HEK293 (cell line): ENCODE results near the gene TMCC2.

Experiments used
- ELK4 ChIP-seq: IDR thresholded peaks from 2 replicates; pipeline ENCODE4 v1.6.1; 2011; ENCODE audit warnings: mild to moderate bottlenecking, low read depth, low read length, borderline replicate concordance
- GFI1B ChIP-seq: fragments of 450-650 bp; formaldehyde crosslinking; IDR thresholded peaks from 2 replicates; pipeline ENCODE4 v1.5.1; 2016; ENCODE audit warnings: missing biosample characterization, missing genetic modification characterization
- GLI2 ChIP-seq: fragments of 450-650 bp; formaldehyde crosslinking; IDR thresholded peaks from 2 replicates; pipeline ENCODE4; 2017; ENCODE audit warnings: missing biosample characterization, missing genetic modification characterization, low read depth, borderline replicate concordance
- GLI4 ChIP-seq: fragments of 450-650 bp; formaldehyde crosslinking; IDR thresholded peaks from 2 replicates; pipeline ENCODE4 v1.5.1; 2016; ENCODE audit warnings: missing biosample characterization, missing genetic modification characterization
- KLF16 ChIP-seq: fragments of 450-650 bp; formaldehyde crosslinking; IDR thresholded peaks from 2 replicates; pipeline ENCODE4 v1.5.1; 2017; ENCODE audit warnings: missing biosample characterization, missing genetic modification characterization
- PRDM10 ChIP-seq: fragments of 450-650 bp; formaldehyde crosslinking; IDR thresholded peaks from 2 replicates; pipeline ENCODE4 v1.5.1; 2016; ENCODE audit warnings: missing biosample characterization, missing genetic modification characterization
- SP3 ChIP-seq: fragments of 450-650 bp; formaldehyde crosslinking; IDR thresholded peaks from 2 replicates; pipeline ENCODE4 v1.5.1; 2016; ENCODE audit warnings: missing biosample characterization, missing genetic modification characterization
- TCF7L2 ChIP-seq: IDR thresholded peaks from 2 replicates; pipeline ENCODE4 v1.6.1; 2011; ENCODE audit warnings: low read depth, mild to moderate bottlenecking, inconsistent platforms, low read length, moderate library complexity, borderline replicate concordance
- TSHZ1 ChIP-seq: fragments of 450-650 bp; formaldehyde crosslinking; IDR thresholded peaks from 2 replicates; pipeline ENCODE4 v1.5.1; 2016; ENCODE audit warnings: missing biosample characterization, missing genetic modification characterization, borderline replicate concordance
- ZBTB20 ChIP-seq: fragments of 450-650 bp; formaldehyde crosslinking; IDR thresholded peaks from 2 replicates; pipeline ENCODE4 v1.5.1; 2016; ENCODE audit warnings: missing biosample characterization, missing genetic modification characterization
- ZBTB44 ChIP-seq: fragments of 450-650 bp; IDR thresholded peaks from 2 replicates; pipeline ENCODE4 v1.5.1; 2018; ENCODE audit warnings: missing biosample characterization, mild to moderate bottlenecking, missing genetic modification characterization
- ZEB2 ChIP-seq: fragments of 450-650 bp; formaldehyde crosslinking; IDR thresholded peaks from 2 replicates; pipeline ENCODE4 v1.5.1; 2016; ENCODE audit warnings: missing biosample characterization, missing genetic modification characterization
- ZFP37 ChIP-seq: fragments of 450-650 bp; formaldehyde crosslinking; IDR thresholded peaks from 2 replicates; pipeline ENCODE4 v1.5.1; 2016; ENCODE audit warnings: missing biosample characterization, missing genetic modification characterization
- ZNF223 ChIP-seq: fragments of 450-650 bp; formaldehyde crosslinking; IDR thresholded peaks from 2 replicates; pipeline ENCODE4 v1.5.1; 2016; ENCODE audit warnings: missing biosample characterization, missing genetic modification characterization
- ZNF239 ChIP-seq: fragments of 450-650 bp; formaldehyde crosslinking; IDR thresholded peaks from 2 replicates; pipeline ENCODE4 v1.5.1; 2016; ENCODE audit warnings: missing biosample characterization, missing genetic modification characterization
- ZNF292 ChIP-seq: fragments of 450-650 bp; formaldehyde crosslinking; IDR thresholded peaks from 2 replicates; pipeline ENCODE4 v1.5.1; 2016; ENCODE audit warnings: low read depth, missing biosample characterization, missing genetic modification characterization, borderline replicate concordance
- ZNF311 ChIP-seq: fragments of 450-650 bp; formaldehyde crosslinking; IDR thresholded peaks from 2 replicates; pipeline ENCODE4 v1.5.1; 2017; ENCODE audit warnings: missing biosample characterization, missing genetic modification characterization, borderline replicate concordance
- ZNF354C ChIP-seq: fragments of 450-650 bp; formaldehyde crosslinking; IDR thresholded peaks from 2 replicates; pipeline ENCODE4 v1.5.1; 2016; ENCODE audit warnings: missing biosample characterization, missing genetic modification characterization, low read depth, borderline replicate concordance
- ZNF473 ChIP-seq: fragments of 450-650 bp; formaldehyde crosslinking; IDR thresholded peaks from 2 replicates; pipeline ENCODE4 v1.5.1; 2017; ENCODE audit warnings: missing biosample characterization, missing genetic modification characterization
- ZNF48 ChIP-seq: fragments of 450-650 bp; formaldehyde crosslinking; IDR thresholded peaks from 2 replicates; pipeline ENCODE4 v1.5.1; 2016; ENCODE audit warnings: missing biosample characterization, missing genetic modification characterization
- ZNF529 ChIP-seq: fragments of 450-650 bp; formaldehyde crosslinking; IDR thresholded peaks from 2 replicates; pipeline ENCODE4 v1.5.1; 2017; ENCODE audit warnings: missing genetic modification characterization, missing biosample characterization; ENCODE audit not compliant: insufficient replicate concordance
- ZNF580 ChIP-seq: fragments of 450-650 bp; formaldehyde crosslinking; IDR thresholded peaks from 2 replicates; pipeline ENCODE4 v1.5.1; 2016; ENCODE audit warnings: missing biosample characterization, missing genetic modification characterization
- ZNF585B ChIP-seq: fragments of 450-650 bp; formaldehyde crosslinking; IDR thresholded peaks from 2 replicates; pipeline ENCODE4 v1.5.1; 2016; ENCODE audit warnings: missing biosample characterization, missing genetic modification characterization
- ZNF768 ChIP-seq: fragments of 450-650 bp; formaldehyde crosslinking; IDR thresholded peaks from 2 replicates; pipeline ENCODE4 v1.5.1; 2018; ENCODE audit warnings: missing biosample characterization, mild to moderate bottlenecking, missing genetic modification characterization
- ZSCAN18 ChIP-seq: fragments of 450-650 bp; formaldehyde crosslinking; IDR thresholded peaks from 2 replicates; pipeline ENCODE4 v1.5.1; 2016; ENCODE audit warnings: missing biosample characterization, missing genetic modification characterization
- ZSCAN5A ChIP-seq: fragments of 450-650 bp; formaldehyde crosslinking; IDR thresholded peaks from 2 replicates; pipeline ENCODE4 v1.5.1; 2016; ENCODE audit warnings: missing biosample characterization, missing genetic modification characterization

The TMCC2 gene

GRCh38 chr1:205211169-205211838 is 16.4 kb upstream of the TMCC2 start, which contains the start of gene DSTYK (continued):
- TF ChIP-seq ZSCAN5A (tag by site-specific recombination) (peak; percentile 95), ZFP37 (peak; percentile 99), ZNF768 (tag by site-specific recombination) (0 out of 2 replicates have a peak, but pooled peaks have one; percentile 1), ZNF239 (tag by site-specific recombination) (peak; percentile 65; the same call in 1 of the 2 replicates), ZNF473 (no peak), ZNF580 (peak; percentile 93), ZSCAN18 (peak; percentile 92), ELK4 (no peak), ZNF585B (tag by site-specific recombination) (no peak), TSHZ1 (tag by site-specific recombination) (peak; percentile 49; the same call in 1 of the 2 replicates), TCF7L2 (no peak), ZNF354C (no peak), ZNF292 (tag by site-specific recombination) (no peak), KLF16 (tag by site-specific recombination) (peak; percentile 92), ZEB2 (peak; percentile 98), SP3 (peak; percentile 97), ZNF223 (tag by site-specific recombination) (0 out of 2 replicates have a peak, but pooled peaks have one; percentile 23), ZNF311 (no peak), ZBTB44 (tag by site-specific recombination) (peak; percentile 96), ZNF529 (tag by site-specific recombination) (no peak), PRDM10 (peak; percentile 83), GFI1B (tag by site-specific recombination) (peak; percentile 18; the same call in 1 of the 2 replicates), ZBTB20 (tag by site-specific recombination) (peak; percentile 98), GLI4 (tag by site-specific recombination) (peak; percentile 97), GLI2 (tag by site-specific recombination) (no peak; the same call in 1 of the 2 replicates), ZNF48 (tag by site-specific recombination) (no peak)
